DOHH2 (cell line): ENCODE data around the gene SORD.
"Not testable (repeated sequence)": the region's sequence is repeated elsewhere in the genome, so short reads cannot be mapped to it uniquely, and the experiment has no call there.

Source experiments
- EZH2phosphoT487 ChIP-seq: fragments of 200-600 bp; sonication (generic); IDR thresholded peaks from 2 replicates; pipeline ENCODE4 v1.6.1; 2017; ENCODE audit warnings: borderline replicate concordance, mild to moderate bottlenecking, antibody characterized with exemption, low read length, moderate library complexity, mixed read lengths
- TF ChIP-seq, protein P1 (sequence below): fragments of 200-600 bp; sonication (generic); IDR thresholded peaks from one replicate; pipeline ENCODE4 v1.5.1; 2014; ENCODE audit warnings: antibody characterized with exemption, mild to moderate bottlenecking, low read depth, low read length; ENCODE audit not compliant: poor library complexity, severe bottlenecking

DNA sequence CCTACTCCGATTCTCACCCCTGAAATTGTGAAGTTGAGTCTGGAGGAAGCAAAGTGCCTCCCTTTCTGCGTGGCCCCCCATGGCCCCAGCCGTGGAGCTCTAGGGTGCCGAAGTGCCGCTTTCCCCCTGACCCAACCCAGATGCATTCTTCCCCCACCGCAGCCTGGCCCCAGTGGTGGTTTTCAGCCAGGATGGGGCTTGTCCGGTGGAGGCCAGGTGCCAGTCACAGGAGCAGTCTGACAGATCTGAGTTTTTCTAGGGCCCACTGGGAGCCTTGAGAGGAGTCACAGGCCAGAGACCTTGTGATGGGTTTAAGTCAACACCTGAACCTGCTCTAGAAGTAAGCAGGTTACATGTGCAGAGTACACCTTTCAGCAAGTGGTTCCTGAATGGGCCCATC lies 39.3 kb downstream of the SORD start:
- TF ChIP-seq, protein P1, sequence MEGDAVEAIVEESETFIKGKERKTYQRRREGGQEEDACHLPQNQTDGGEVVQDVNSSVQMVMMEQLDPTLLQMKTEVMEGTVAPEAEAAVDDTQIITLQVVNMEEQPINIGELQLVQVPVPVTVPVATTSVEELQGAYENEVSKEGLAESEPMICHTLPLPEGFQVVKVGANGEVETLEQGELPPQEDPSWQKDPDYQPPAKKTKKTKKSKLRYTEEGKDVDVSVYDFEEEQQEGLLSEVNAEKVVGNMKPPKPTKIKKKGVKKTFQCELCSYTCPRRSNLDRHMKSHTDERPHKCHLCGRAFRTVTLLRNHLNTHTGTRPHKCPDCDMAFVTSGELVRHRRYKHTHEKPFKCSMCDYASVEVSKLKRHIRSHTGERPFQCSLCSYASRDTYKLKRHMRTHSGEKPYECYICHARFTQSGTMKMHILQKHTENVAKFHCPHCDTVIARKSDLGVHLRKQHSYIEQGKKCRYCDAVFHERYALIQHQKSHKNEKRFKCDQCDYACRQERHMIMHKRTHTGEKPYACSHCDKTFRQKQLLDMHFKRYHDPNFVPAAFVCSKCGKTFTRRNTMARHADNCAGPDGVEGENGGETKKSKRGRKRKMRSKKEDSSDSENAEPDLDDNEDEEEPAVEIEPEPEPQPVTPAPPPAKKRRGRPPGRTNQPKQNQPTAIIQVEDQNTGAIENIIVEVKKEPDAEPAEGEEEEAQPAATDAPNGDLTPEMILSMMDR = not testable (repeated sequence)
- TF ChIP-seq EZH2phosphoT487 = not testable (repeated sequence)
